SK-N-SH (cell line): ENCODE data around the gene MAPKAPK3. TPM values are rescaled to one million over a fixed set of nuclear protein-coding genes. Genes with fewer than 3 reads are reported as not detected.

ENCODE experiments used
- CTCF ChIA-PET: fragments of 300-600, 350-600 bp; formaldehyde crosslinking; extraction: SDS; loops from one replicate; lab custom pipeline; 2021; lab: Yijun Ruan, JAX
- POLR2A ChIA-PET: fragments of 350-600 bp; sonication (Branson Sonifier 250); formaldehyde crosslinking; extraction: SDS; loops from one replicate; lab custom pipeline; 2020; ENCODE audit warnings: antibody characterized with exemption, inconsistent platforms; lab: Yijun Ruan, JAX
- DNase-seq: peaks from one replicate; pipeline ENCODE4 v3.0.0; 2012
- H2AFZ ChIP-seq: fragments of 200-600 bp; sonication (generic); 2 replicates; pipeline ENCODE4 v1.8.1; 2016; ENCODE audit warnings: antibody characterized with exemption, mild to moderate bottlenecking, low read depth
- H3F3A ChIP-seq: fragments of 200-600 bp; sonication (generic); replicated peaks from 2 replicates; pipeline ENCODE3; 2016; ENCODE audit warnings: antibody characterized with exemption, mild to moderate bottlenecking; ENCODE audit not compliant: insufficient read depth
- H3K27ac ChIP-seq, 2 experiments: fragments of 200-500 bp in 1 of 2; fragments of 200-600 bp in 1 of 2; sonication (Bioruptor generic) in 1 of 2; sonication (generic), shearing (Covaris generic) in 1 of 2; 2 replicates each; pipeline versions ENCODE4 v1.5.1 to v1.6.1; 2014 to 2016; ENCODE audit warnings: low read depth in 2 of 2, inconsistent platforms in 1 of 2, low read length in 1 of 2, mild to moderate bottlenecking in 1 of 2, mixed read lengths in 1 of 2
- H3K27me3 ChIP-seq: fragments of 200-600 bp; sonication (generic), shearing (Covaris generic); 2 replicates; pipeline ENCODE4 v1.6.1; 2016; ENCODE audit warnings: mixed run types; ENCODE audit not compliant: insufficient read depth
- H3K36me3 ChIP-seq, 2 experiments: fragments of 200-500 bp in 1 of 2; fragments of 200-600 bp in 1 of 2; sonication (Bioruptor generic) in 1 of 2; sonication (generic) in 1 of 2; replicated peaks in 1 of 2; 2 replicates each; pipeline versions ENCODE3 to v1.5.1; 2014 to 2016; ENCODE audit warnings: low read length in 1 of 2, mild to moderate bottlenecking in 1 of 2; ENCODE audit not compliant: insufficient read depth in 2 of 2, control insufficient read depth in 1 of 2
- H3K4me1 ChIP-seq, 2 experiments: fragments of 200-500 bp in 1 of 2; fragments of 200-600 bp in 1 of 2; sonication (Bioruptor generic) in 1 of 2; sonication (generic), shearing (Covaris generic) in 1 of 2; 2 replicates each; pipeline versions ENCODE4 v1.5.1 to v1.6.1; 2014 to 2016; ENCODE audit warnings: low read depth in 1 of 2, low read length in 1 of 2, mixed run types in 1 of 2; ENCODE audit not compliant: insufficient read depth in 2 of 2, control insufficient read depth in 1 of 2
- H3K4me2 ChIP-seq: fragments of 200-600 bp; sonication (generic), shearing (Covaris generic); 2 replicates; pipeline ENCODE4 v1.6.1; 2017; ENCODE audit warnings: mixed run types
- H3K4me3 ChIP-seq, 2 experiments: fragments of 200-500 bp in 1 of 2; fragments of 200-600 bp in 1 of 2; sonication (Bioruptor generic) in 1 of 2; sonication (generic), shearing (Covaris generic) in 1 of 2; 2 replicates each; pipeline versions ENCODE4 v1.5.1 to v1.8.1; 2014 to 2016; ENCODE audit warnings: low read depth in 2 of 2, inconsistent platforms in 1 of 2, low read length in 1 of 2, mild to moderate bottlenecking in 1 of 2, mixed read lengths in 1 of 2, moderate library complexity in 1 of 2
- H3K79me2 ChIP-seq: fragments of 200-600 bp; sonication (generic); 2 replicates; pipeline ENCODE4 v1.8.1; 2017; ENCODE audit warnings: mild to moderate bottlenecking; ENCODE audit not compliant: insufficient read depth
- H3K9ac ChIP-seq: fragments of 200-600 bp; sonication (generic); 2 replicates; pipeline ENCODE4 v1.6.1; 2017; ENCODE audit warnings: mixed run types
- H3K9me2 ChIP-seq: fragments of 200-600 bp; sonication (generic); 2 replicates; pipeline ENCODE4 v1.6.1; 2017; ENCODE audit warnings: mixed run types
- H3K9me3 ChIP-seq: fragments of 200-600 bp; sonication (generic); 2 replicates; pipeline ENCODE4 v1.6.1; 2017; ENCODE audit warnings: mixed run types, mild to moderate bottlenecking, moderate library complexity
- H4K20me1 ChIP-seq: fragments of 200-600 bp; sonication (generic); 2 replicates; pipeline ENCODE4 v1.6.1; 2017; ENCODE audit warnings: mild to moderate bottlenecking, mixed run types; ENCODE audit not compliant: insufficient read depth
- ELF1 ChIP-seq: IDR thresholded peaks from 2 replicates; pipeline ENCODE4 v1.4.0; 2012
- EZH2phosphoT487 ChIP-seq: fragments of 200-600 bp; sonication (generic); IDR thresholded peaks from 2 replicates; pipeline ENCODE4 v1.6.1; 2017; ENCODE audit warnings: low read depth, mixed run types, mild to moderate bottlenecking, antibody characterized with exemption, moderate library complexity, borderline replicate concordance
- FOXJ3 ChIP-seq: sonication (generic); formaldehyde crosslinking; IDR thresholded peaks from 2 replicates; pipeline ENCODE4 v1.5.1; 2020; ENCODE audit warnings: mild to moderate bottlenecking, missing genetic modification reagents
- GATA2 ChIP-seq: sonication (generic); formaldehyde crosslinking; IDR thresholded peaks from 2 replicates; pipeline ENCODE4 v1.5.0; 2020; ENCODE audit warnings: mild to moderate bottlenecking, missing genetic modification reagents
- IRF3 ChIP-seq: fragments of 150-350 bp; IDR thresholded peaks from 2 replicates; pipeline ENCODE4 v1.6.1; 2016; ENCODE audit warnings: mild to moderate bottlenecking, low read depth, low read length
- JUND ChIP-seq: IDR thresholded peaks from 2 replicates; pipeline ENCODE4 v1.4.0; 2012
- NFIC ChIP-seq: IDR thresholded peaks from 2 replicates; pipeline ENCODE4 v1.4.0; 2012; ENCODE audit warnings: borderline replicate concordance
- RCOR1 ChIP-seq: fragments of 150-350 bp; IDR thresholded peaks from 2 replicates; pipeline ENCODE4 v1.6.1; 2017; ENCODE audit warnings: antibody characterized with exemption, low read length
- RFX5 ChIP-seq: IDR thresholded peaks from 2 replicates; pipeline ENCODE4 v1.6.1; 2012; ENCODE audit warnings: mild to moderate bottlenecking, improper control_type of control experiment, low read length
- RXRA ChIP-seq: IDR thresholded peaks from 2 replicates; pipeline ENCODE4 v1.4.0; 2012; ENCODE audit warnings: low read depth, mild to moderate bottlenecking, borderline replicate concordance
- SMC3 ChIP-seq: IDR thresholded peaks from 2 replicates; pipeline ENCODE4 v1.6.1; 2012; ENCODE audit warnings: low read depth, low read length, improper control_type of control experiment
- TAF1 ChIP-seq: IDR thresholded peaks from 2 replicates; pipeline ENCODE4 v1.6.1; 2012; ENCODE audit warnings: low read depth, mild to moderate bottlenecking, low read length, moderate library complexity, borderline replicate concordance
- TEAD4 ChIP-seq: IDR thresholded peaks from 2 replicates; pipeline ENCODE4 v1.4.0; 2012; ENCODE audit warnings: mild to moderate bottlenecking, borderline replicate concordance; ENCODE audit not compliant: insufficient read depth
- ZBTB33 ChIP-seq: IDR thresholded peaks from 2 replicates; pipeline ENCODE4 v1.4.0; 2012; ENCODE audit warnings: low read depth, borderline replicate concordance
- WGBS: methylation state at CpG from one replicate; pipeline ENCODE4 v1.1.6; 2017; ENCODE audit warnings: low lambda C conversion rate; 5-methylcytosine and 5-hydroxymethylcytosine counted together
- polyA plus RNA-seq, 3 experiments: library from polyadenylated mRNA; depleted of rRNA; stranded (reverse); fragments of >200 nt; gene quantifications; 2 replicates each; pipeline ENCODE4 v1.2.3, GENCODE V29; 2012

The MAPKAPK3 gene
- polyA plus RNA-seq, 1 of the 3 experiments (the other 2 are of a cell fraction): 29.4 TPM

GRCh38 chr3:50620420-50620819 lies 3.5 kb downstream of the MAPKAPK3 start:
- POLR2A ChIA-PET: interaction anchor here (1.4 kb wide), 1 partner anchor 31 kb away, joined by 3 read pairs; no protein-coding TSS in a partner anchor
- no peak overlapping the region for H3K4me3 ChIP-seq
- 100% methylated on average over 1 of the region's 1 CpG for WGBS
- H2AFZ ChIP-seq: no peak overlapping the region
- TF ChIP-seq JUND: no peak
- no peak for TF ChIP-seq SMC3
- TF ChIP-seq NFIC: no peak
- no peak for TF ChIP-seq IRF3
- no peak for TF ChIP-seq FOXJ3 (CRISPR knock-in tag)
- TF ChIP-seq RXRA: no peak
- TF ChIP-seq RFX5: no peak
- TF ChIP-seq ZBTB33: no peak
- TF ChIP-seq, all 33 proteins: peak for 0
- H3K4me1 ChIP-seq: peaks cover 5 to 20% of the 10 kb centered on the region in 2 experiments; a peak in 1 of 4 replicates
- no peak for DNase-seq
- no peaks in the 10 kb centered on the region for H4K20me1 ChIP-seq
- H3K9ac ChIP-seq: no peak overlapping the region
- H3K9me2 ChIP-seq: no peaks in the 10 kb centered on the region
- no peak overlapping the region for H3K4me2 ChIP-seq
- peaks cover 7% of the 10 kb centered on the region for H3F3A ChIP-seq
- H3K27ac ChIP-seq: no peak overlapping the region
- no peaks in the 10 kb centered on the region for H3K9me3 ChIP-seq
- H3K36me3 ChIP-seq: no peaks in the 10 kb centered on the region
- no peaks in the 10 kb centered on the region for H3K79me2 ChIP-seq
- CTCF ChIA-PET: interaction anchor here (1.2 to 25.1 kb wide), 6 partner anchors 11 to 752 kb away, joined by 3 to 648 read pairs (median 85); partner anchors contain the start of genes C3orf18, DOCK3 and HEMK1
- H3K27me3 ChIP-seq: no peaks in the 10 kb centered on the region

GRCh38 chr3:50620820-50621219 lies 3.9 kb downstream of the MAPKAPK3 start:
- peaks cover 5 to 19% of the 10 kb centered on the region in 2 experiments; a peak in 1 of 4 replicates for H3K4me1 ChIP-seq
- 76% methylated on average over 4 of the region's 4 CpGs for WGBS
- H3F3A ChIP-seq: peaks cover 7% of the 10 kb centered on the region
- H3K27me3 ChIP-seq: no peaks in the 10 kb centered on the region
- DNase-seq: no peak
- no peaks in the 10 kb centered on the region for H3K9me2 ChIP-seq
- H3K4me3 ChIP-seq: no peak overlapping the region
- no peaks in the 10 kb centered on the region for H3K79me2 ChIP-seq
- POLR2A ChIA-PET: no interaction called here
- no peak overlapping the region for H2AFZ ChIP-seq
- H4K20me1 ChIP-seq: no peaks in the 10 kb centered on the region
- H3K27ac ChIP-seq: no peak overlapping the region
- TF ChIP-seq RFX5 (no peak), GATA2 (CRISPR knock-in tag) (no peak), TEAD4 (no peak), TAF1 (no peak), EZH2phosphoT487 (no peak), ELF1 (no peak), IRF3 (no peak), RCOR1 (no peak)
- H3K36me3 ChIP-seq: no peaks in the 10 kb centered on the region
- no peak overlapping the region for H3K4me2 ChIP-seq
- no peak overlapping the region for H3K9ac ChIP-seq
- no peaks in the 10 kb centered on the region for H3K9me3 ChIP-seq
- CTCF ChIA-PET: interaction anchor here (0.6 to 25.1 kb wide), 6 partner anchors 10 to 751 kb away, joined by 3 to 648 read pairs (median 84); partner anchors contain the start of genes C3orf18 and HEMK1
